Retina (tissue), 1 donor: ENCODE data around the gene SMIM10L1.

ENCODE experiments used
- DNase-seq: peaks from one replicate; pipeline ENCODE4 v3.0.0-alpha.2; 2016

Gene SMIM10L1

DNA sequence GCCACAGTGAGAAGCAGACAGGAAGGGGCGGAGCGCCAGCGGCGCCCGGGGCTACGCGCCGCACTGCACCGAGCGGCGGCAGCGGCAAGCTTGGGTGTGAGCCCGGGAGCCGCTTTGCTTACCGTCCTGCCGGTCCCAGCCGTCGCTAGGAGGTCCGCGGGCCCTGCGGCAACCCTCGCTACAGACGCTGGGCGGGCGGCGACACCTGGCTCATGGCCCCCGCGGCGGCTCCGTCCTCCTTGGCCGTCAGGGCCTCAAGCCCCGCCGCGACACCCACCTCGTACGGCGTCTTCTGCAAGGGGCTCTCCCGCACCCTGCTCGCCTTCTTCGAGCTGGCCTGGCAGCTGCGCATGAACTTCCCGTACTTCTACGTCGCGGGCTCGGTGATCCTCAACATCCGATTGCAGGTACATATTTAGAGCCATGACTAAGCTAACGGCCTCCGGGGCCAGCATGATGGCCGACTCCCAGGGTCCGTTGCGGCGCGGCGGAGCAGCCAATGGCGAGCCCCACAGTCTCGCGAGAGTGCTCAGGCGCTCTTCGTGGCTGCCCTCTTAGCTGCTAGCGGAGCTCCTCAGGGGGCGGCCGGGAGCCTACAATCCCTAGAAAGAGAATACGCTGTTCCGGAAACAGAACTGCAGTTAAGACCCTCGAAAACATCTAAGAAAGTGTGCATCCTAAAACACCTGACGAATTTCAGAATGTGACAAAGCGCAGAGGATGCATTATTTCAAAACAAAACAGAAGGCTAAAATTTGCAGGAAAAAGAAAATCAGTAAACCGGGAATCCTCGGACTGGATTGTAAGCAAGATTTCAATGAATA is at the start of gene SMIM10L1:
SMIM10L1 (plus strand) TSS at position 50 of the 824 bp plus-strand sequence; CDS start at position 213, 163 bp downstream.
- peak; percentile 95 for DNase-seq

DNA sequence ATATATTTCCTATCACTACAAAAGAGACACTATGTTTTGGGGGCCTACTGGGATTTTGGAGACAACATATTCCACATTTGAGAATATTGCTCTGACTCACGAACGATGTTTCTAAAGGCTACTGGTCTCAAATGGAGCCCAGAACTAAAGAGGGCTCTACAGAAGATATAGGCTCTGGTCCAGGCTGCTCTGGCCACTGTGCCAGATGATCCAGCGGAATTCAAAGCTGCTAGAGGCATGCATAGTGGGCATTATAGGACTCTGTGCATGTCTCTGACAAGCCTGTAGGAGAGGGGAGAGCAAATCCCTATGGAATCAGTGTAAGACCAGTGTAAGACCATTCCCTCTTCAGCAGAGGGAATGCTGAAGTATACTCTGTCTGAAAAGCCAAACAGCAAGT is 40.6 kb upstream of the SMIM10L1 start:
- DNase-seq: no peak

DNA sequence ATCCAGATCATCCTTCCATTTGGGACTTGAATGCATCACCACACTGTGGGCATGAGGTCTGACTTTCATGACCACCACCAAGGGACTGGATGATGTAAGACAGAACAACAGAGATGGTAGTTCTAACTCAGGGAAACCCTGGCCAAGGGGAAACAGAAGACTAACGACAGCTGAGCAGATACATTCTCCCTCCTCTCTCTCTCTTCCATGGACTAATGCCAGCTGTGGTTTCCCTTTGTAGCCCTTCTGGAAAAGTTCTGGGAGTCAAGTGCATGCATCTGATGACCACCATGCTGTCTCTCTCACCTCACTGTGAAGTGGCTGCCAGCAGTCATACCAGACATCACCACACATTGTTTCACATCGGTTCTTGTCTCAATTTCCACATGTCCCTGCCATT is 40.0 kb upstream of the SMIM10L1 start:
- DNase-seq: no peak

- no peak for DNase-seq
Measured at GRCh38 chr12:11133162-11133561, 37.8 kb upstream of the SMIM10L1 start.

- DNase-seq: no peak
Measured at GRCh38 chr12:11133816-11134215, 37.2 kb upstream of the SMIM10L1 start.

- DNase-seq: no peak
Measured at GRCh38 chr12:11134305-11134704, 36.7 kb upstream of the SMIM10L1 start, which contains the start of gene TAS2R30. Gene TAS2R30 (minus strand): TSS chr12:11134644. CDS start chr12:11134244, 400 bp downstream.

- no peak for DNase-seq
Measured at GRCh38 chr12:11136075-11136474, 34.9 kb upstream of the SMIM10L1 start.

GRCh38 chr12:11143352-11143751 is 27.6 kb upstream of the SMIM10L1 start:
- DNase-seq: no peak

DNA sequence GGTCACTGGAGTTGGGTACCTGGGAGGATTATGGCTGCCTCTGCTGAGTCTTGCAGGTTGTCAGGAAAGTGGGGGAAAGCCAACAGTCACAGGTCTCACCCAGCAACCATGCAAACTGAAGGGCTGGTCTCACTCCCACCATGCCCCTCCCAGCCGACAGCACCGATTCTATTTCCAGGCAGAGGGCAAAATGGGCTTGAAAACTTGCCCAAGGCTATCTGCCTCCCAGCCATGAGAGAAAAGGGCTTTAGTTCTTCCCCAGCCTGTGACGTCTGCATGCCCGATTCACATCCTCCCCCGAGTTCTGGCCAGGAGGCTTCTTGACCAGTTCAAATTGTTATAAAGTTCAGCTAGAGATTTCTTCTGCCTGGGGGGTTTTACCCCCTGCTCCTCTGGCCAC is 26.7 kb upstream of the SMIM10L1 start:
- no peak for DNase-seq

DNA sequence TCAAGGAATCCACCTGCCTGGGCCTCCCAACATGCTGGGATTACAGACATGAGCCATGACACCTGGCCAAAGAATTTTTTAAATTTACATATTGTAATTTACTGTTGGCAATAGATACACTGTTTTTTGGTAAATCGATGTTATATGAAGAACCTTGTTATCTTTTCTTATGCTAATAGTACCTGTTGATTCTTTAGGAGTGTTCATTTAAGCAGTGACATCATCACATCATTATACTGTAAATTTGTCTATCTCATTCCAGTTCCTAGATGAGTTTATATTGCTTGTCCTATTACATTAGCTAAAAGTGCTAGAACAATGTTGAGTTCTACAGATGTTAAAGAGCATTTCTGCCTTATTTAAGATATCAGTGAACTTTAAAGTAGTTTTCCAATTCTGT is 23.6 kb upstream of the SMIM10L1 start:
- DNase-seq: no peak

DNA sequence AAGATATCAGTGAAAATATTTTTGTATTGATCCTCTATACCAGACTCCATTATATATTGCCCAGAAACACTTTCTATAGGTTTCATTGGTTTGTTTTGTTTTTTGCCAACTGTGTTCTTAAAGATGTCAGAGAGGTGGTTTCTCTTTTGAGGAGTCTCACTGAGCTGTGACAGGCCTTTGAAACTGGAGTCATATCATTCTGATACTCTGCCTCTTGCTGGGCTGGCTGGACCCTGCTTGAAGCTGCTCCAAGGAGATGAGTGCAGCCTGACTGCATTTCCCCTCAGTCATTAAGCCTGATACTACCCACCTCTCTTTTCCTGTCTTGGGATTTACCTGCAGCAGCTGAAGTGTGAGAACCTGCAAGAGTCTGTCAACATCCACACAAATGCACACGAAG is 20.2 kb upstream of the SMIM10L1 start:
- DNase-seq: no peak

DNA sequence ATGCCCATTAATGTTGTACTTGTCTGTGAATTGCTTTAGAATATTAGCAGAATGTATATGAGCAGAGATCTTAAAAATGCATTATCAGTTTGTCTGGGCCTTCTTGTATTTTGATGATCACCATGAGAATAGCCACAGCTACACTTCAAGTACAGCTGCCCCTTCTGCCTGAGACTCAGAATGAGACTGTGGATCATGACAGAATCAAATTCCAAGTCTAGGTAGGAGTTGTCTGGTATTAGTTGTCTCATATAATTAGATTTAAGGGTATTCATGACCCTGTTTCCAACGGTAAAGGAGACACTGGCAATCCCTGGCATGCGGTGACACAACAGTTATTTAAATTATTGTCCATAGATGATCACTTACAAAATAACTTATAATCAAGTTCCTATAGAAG is 18.3 kb upstream of the SMIM10L1 start:
- no peak for DNase-seq

GRCh38 chr12:11154400-11154925 is 16.5 kb upstream of the SMIM10L1 start:
- no peak for DNase-seq

DNA sequence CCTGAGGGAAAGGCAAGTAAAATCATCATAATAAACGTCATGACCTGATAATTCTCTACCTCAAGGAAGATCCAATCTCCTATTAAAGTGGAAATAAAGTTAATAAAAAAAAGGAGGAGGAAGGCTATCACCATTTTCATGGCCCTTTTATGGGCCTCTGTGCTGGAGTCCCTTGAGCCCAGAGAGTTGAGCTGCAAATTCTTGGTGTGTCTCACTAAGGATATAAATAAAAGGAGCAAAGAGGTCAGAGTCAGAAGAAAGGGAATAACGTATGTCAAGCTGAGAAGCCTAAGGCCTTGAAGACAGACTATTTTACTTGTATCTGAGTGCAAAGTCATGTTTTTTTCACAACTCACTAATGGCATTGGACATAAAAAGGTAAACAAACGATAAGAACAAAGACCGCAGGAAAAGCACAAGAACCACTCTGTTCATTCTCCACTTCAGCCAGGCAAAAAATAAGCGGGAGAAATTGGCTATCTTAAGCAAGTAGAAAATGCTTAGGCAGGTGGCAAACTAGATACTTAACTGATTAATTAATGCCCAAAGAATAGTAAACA is 12.0 kb upstream of the SMIM10L1 start:
- DNase-seq: no peak

- no peak for DNase-seq
Measured at GRCh38 chr12:11162502-11162901, 8.5 kb upstream of the SMIM10L1 start.

DNA sequence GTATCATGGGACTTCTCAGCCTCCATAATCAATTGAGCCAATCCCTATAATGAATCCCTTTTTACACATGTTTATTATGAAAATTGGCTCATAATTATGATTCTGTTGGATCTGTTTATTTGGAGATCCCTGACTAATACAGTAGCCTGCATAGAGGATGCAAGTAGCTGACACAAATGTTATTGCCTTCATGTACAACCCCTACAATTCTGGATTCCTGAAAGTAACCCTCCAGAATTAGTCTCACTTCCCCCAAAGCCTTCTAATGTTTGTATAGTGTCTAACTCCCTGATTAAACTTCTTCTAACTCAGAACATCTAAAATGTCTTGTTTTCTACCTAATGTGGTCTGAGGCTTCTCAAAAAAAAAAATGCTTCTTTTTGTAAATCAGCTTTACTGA is 6.6 kb upstream of the SMIM10L1 start:
- DNase-seq: no peak

- no peak for DNase-seq
Measured at GRCh38 chr12:11166300-11166699, 4.7 kb upstream of the SMIM10L1 start.

- no peak for DNase-seq
Measured at GRCh38 chr12:11170810-11171144, 217 bp upstream of the SMIM10L1 start.

- DNase-seq: peak; percentile 77
Measured at GRCh38 chr12:11171969-11172675, 1.1 kb downstream of the SMIM10L1 start.

DNA sequence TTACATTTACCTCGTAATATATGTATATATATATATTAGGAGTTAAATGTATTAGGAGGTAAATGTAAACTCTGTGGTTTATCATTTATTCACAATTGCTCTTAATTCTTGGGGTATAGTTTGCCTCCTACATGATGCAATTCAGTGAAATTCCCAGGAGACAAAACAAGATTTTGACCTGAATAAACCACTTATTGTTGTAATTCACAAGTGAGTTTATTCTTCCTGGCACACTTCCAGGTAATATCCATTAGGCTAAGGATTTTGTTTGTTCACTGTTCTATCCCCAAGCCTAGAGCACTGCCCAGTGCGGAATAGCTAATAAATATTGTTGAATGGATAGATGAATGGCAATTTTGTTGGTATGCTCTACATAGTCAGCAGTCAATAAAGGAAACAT is 3.0 kb downstream of the SMIM10L1 start:
- DNase-seq: no peak

DNA sequence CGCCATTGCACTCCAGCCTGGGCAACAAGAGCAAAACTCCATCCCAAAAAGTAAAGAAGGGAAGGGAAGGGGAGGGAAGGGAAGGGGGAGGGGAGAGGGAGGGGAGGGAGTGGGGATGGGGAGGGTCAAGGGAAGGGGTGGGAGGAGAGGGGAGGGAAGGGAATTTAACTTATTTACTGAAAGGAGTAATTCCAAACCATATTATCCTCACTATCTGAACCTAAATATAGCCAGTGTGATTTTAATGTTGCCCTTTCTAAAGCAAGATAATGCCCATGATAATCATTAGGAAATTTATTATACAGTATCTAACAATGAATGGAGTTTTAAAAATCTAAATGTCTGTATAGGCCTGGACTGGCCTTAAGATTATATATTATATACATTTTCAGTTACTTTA is 7.3 kb downstream of the SMIM10L1 start:
- no peak for DNase-seq

DNA sequence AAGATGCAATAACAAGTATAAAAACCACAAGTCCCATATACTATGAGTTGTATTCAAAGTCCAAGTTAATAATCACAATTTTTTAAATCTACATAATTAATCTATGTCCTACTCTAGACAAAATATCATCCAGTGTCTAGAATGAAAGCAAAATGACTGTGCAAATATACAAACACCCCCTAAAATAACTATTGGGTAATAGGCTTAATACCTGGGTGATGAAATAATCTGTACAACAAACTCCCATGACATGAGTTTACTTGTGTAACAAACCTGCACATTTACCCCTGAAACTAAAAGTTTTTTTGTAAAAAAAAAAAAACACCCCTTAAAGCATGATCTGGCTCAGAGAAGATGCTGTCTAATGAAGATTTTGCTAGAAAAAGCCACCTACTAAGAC is 11.5 kb downstream of the SMIM10L1 start:
- no peak for DNase-seq

DNA sequence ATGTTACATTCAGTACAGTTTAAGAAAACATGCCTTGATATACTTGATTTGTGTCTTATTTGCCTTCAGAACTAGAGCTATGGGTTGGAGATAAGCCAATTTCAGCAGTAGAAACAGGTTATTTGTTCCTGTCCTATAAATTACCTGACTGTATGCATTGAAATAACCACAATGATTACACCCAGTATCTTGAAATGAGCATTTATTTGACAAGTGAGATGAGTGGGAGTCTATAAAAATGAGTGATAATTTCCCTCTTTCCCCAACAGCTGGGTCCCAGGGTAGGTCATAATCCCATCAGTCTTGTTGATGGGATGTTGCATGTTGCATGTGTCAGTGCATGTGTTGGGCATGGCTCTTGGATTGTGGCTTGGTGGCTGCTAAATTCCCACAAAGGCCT is 12.0 kb downstream of the SMIM10L1 start:
- no peak for DNase-seq

GRCh38 chr12:11186837-11187236 is 15.8 kb downstream of the SMIM10L1 start, which contains the start of gene TAS2R42:
Gene TAS2R42 (minus strand): TSS chr12:11186937. CDS start chr12:11186937, 0 bp downstream.
- DNase-seq: no peak
